SK-MEL-5 (cell line): Measurements from ENCODE around the gene FBXO33. TPM values are rescaled to one million over a fixed set of nuclear protein-coding genes. Genes with fewer than 3 reads are reported as not detected.

Experiments
- DNase-seq: peaks from one replicate; pipeline ENCODE4 v3.0.0-alpha.2; 2016; ENCODE audit warnings: low read depth, low spot score
- in situ Hi-C: cut with HindIII; loops from 2 replicates; pipeline ENCODE4 v1.10.0; 2016; ENCODE audit warnings: low sequenced_read_pairs, high pct_unique_total_duplicates, low pct_unique_long_range_greater_than_20kb
- total RNA-seq: library from RNA; depleted of rRNA; stranded (reverse); fragments of >200 nt; shearing (Covaris generic); gene quantifications from 2 replicates; pipeline ENCODE4 v1.2.3, GENCODE V29; 2014

Gene FBXO33
- total RNA-seq, 1 experiment from 2014 or later = 27.8 TPM

DNA sequence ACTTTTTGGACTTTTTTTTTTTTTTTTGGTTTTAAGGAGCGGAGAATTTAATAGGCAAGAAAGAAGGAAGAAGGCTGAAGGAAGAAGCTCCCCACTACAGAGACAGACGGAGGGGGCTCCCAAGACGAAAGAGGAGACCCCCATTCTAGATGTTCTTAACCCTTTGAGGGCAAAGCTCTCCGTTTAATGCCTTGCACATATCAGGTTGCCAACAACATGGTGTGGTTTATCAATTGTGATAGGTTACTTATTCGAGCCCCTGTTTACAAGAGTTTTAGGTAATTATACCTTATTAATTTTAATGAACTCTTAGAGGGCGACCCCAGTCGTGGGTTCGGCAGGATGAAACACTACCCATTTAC is 1.2 kb upstream of the FBXO33 start:
- no peak for DNase-seq
- in situ Hi-C loops = no loop called here

DNA sequence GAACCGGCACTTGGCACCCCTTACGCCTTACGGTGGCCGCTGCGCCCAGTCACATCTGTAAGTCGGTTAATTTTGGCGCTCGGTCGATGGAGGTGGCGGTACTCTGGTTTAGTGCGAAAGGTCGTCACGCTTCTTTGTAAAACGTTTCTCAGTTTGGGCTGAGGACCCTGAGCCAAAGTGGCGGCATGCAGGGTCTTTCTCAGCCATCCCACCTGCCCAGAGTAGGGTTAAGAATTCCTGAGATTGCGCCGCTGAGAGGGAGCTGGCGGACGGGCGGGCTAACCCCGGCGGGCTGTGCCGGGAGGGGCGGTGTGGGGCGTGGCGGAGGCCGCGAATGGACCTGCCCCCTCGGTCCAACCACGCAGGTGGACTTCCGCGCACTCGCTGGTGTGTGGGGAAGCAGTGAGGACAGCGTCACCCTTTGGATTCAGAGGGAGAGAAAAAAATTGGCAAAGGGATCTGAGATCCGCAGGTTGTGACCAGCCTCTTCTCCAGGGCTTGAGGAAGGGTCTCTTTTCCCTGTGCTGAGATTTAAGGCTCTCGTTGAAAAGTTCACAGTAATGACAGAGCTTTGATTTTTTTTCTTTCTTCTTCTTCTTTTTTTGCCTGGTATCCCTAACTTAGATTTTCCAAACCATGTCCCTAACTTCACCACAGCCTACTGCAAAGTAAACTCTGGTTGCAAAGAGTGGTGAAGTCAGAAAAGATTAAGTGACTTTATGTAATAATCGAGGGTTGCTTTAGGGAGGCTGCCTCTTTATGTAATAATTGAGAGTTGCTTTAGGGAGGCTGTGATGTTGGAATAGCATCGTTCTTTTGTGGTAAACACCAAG is 602 bp upstream of the FBXO33 start:
- in situ Hi-C loops = no loop called here
- DNase-seq = peak; percentile 90

DNA sequence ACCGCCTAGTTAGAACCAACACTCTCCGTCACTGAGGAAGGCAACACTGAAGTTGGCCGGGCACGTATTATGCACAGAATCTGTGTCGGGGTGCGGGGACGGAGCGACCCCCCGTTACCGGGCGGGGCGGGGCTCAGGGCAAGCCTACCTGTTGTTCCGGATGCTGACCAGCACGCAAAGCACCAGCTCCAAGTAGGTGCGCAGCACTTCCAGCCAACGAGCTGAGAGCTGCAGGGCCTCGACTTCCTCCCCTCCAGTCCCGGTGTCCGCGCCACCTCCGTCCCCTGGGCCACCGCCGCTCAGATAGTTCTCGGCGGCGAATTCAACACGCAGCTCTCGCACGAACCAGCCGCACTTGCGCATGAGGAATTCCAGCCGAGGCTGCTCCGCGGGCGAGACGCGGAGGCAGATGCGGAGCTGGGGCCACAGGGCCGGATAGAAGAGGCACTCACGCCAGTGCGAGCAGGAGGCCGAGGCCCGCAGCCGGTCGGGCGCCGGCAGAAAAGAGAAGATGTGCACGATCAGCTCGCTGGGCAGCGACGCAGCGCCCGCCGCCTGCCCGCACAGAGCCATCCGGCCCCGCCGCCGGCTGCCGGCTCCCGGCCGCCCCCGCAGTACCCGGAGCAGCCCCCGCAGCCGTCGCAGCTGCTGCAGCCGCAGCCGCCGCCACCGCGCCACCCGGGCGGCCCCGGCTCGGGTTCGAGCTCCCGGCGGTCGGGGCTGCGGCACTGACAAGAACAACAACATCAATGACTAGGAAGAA is 636 bp downstream of the FBXO33 start:
- DNase-seq = peak; percentile 13
- in situ Hi-C loops = no loop called here

DNA sequence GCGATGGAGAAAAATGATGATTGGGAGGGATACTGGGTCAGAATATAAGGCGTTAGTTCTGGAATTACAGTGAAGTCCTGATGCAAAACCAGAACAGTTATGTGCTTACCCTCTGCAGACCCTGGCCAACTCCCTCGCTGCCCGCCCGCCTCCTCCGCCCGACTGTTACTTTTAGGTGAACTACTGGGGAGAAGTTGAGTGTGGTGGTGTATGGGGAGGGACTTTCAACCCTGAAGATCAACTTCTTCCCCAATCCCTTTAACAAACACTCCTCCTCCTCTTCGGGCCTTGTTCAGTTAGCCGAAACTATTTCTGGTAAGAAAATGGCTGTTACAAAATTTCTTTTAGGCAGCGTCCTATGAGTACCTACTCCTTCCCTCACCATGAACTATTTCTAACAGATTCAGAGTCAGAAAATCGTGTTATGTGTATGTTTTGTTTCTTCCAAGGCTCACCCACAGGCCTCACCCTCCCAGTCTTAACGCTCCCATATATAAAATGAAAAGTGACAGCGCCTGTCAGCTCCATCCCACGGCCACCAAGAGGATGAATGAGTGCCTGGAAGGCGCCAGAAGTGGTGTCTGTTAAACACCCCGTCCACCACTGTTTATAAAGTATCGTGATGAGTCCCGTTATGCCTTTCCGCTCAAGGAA is 1.3 kb downstream of the FBXO33 start:
- no peak for DNase-seq
- in situ Hi-C loops = no loop called here

DNA sequence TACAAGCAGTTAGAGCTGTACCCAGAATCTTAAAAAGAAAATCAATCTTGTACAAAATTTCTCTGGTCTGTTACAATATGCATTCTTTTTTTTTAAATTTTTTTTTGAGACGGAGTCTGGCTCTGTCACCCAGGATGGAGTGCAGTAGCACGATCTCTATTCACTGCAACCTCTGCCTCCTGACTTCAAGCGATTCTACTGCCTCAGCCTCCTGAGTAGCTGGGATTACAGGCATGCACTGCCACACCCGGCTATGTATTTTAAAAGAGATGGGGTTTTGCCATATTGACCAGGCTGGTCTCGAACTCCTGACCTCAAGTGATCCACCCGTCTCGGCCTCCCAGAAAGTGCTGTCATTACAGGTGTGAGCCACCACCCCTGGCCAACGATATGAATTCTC is 4.1 kb downstream of the FBXO33 start:
- no peak for DNase-seq
- in situ Hi-C loops = no loop called here

DNA sequence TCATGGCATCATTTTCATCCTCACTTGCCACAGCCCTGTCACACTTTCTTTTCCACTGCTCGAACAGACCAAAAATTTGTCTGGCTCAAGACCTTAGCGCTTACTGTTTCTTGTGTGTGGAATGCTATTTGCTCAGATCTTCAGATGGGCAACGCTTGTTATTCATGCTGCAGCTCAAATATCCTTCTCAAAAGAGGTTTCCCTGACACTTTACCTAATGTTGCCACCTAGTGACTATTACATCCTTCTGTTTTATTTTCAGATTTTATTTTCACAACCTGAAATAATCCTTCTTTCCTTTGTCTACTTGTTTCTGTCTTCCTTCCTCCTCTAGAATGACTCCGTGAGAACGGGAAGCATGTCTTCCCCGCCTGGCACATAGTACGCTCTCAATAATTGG is 5.6 kb downstream of the FBXO33 start:
- in situ Hi-C loops = no loop called here
- DNase-seq = peak; percentile 51

DNA sequence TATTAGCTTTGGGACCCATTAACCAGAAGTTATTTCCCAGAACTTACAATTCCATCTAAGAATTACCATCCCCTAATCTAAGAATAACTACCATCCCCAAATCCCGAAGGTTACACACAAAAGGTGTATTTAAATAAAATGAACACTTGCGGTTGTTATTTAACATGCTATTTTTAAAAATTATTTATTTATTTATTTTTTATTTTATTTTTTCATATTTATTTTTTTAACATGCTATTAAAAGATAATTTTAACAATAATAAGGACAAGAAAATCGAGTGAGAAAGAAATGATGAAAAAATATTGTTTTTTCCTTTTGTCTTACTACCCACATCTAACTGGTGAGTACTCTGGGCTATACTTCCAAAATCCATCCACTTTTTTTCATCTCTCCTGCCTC is 6.3 kb downstream of the FBXO33 start:
- in situ Hi-C loops = no loop called here
- no peak for DNase-seq

DNA sequence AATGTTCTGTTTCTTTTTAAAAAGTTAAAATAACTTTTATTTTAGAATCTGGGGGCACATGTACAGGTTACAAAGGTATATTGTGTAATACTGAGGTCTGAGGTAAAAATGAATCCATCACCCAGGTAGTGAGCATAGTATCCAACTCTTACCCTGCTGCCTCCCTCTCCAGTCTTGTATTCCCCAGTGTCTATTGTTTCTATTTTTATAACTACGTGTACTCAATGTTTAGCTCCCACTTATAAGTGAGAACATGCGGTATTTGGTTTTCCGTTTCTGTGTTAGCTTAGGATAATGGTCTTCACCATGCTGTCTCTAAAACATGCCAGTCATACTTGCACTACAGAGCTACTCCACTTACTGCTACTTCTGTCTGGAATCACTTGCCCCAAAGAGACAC is 8.4 kb downstream of the FBXO33 start:
- DNase-seq = no peak
- in situ Hi-C loops = no loop called here

DNA sequence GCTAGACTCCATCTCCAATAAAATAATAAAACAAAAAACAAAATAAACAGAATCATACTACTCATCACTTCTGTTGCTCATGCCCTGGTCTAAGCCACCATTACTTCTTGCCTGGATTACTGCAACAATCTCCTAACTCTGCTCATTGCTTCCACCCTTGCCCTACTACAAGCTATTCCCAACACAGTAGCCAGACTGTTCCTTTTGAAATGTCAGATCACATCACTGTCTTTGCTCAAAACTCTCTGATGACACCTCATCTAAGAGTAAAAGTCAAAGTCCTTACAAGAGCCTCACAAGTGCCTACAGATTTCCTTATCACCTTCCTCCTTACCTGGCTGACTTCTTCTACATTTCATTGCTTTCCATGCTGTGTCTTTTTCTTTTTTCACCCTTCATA is 10.0 kb downstream of the FBXO33 start:
- in situ Hi-C loops = no loop called here
- no peak for DNase-seq

DNA sequence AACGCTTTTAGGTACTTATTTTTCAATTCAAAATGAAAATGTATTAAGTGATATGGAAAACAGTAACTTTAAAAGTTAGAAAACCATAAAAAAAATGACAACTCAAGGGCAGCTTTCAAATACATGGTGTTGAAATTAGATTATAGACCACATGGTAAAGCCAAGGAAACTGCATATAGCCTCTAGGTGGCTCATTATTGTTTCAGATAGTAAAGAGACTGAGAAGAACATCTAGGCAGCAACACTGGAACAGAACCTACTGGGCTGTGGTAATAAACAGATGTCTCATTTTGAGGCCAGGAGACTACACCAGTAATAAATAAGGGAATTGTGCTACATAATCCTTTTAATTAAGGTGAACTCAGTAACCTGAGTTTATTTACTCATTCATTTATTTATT is 13.0 kb downstream of the FBXO33 start:
- DNase-seq = peak; percentile 25
- in situ Hi-C loops = no loop called here

DNA sequence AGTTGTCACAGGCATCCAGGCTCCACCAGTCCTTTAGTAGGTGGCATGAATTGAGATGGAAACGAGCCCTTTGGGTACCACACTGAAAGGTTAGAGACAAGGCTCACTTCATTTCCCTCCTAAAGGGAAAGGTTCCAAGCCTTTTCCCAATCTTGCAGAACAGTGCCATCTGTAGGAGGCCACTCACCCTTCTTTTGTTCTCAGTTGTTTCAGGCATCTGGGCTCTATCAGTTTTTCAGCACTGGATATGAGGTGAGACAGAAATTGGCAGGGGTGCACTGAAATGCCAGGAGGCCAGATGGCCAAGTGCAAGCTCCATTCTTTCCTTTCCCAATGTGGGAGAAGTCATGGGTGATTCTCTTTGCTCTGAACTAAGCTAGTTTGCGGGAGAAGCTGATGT is 15.2 kb downstream of the FBXO33 start:
- in situ Hi-C loops = no loop called here
- DNase-seq = peak; percentile 45

DNA sequence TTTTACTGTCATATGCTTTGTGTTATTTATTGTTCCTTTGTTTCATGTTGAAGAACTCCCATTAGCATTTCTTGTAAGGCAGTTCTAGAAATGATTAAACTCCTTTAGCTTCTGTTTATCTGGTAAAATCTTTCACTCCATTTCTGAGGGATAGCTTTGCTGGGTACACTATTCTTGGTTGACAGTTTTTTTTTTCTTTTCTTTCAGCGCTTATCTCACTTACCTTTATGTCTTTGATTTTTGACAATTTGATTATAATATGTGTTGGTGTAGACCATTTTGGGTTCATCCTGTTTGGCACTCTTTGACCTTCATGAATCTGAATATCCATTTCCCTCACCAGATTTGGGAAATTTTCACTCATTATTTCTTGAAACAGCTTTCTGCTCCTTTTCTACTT is 16.2 kb downstream of the FBXO33 start:
- in situ Hi-C loops = no loop called here
- no peak for DNase-seq

DNA sequence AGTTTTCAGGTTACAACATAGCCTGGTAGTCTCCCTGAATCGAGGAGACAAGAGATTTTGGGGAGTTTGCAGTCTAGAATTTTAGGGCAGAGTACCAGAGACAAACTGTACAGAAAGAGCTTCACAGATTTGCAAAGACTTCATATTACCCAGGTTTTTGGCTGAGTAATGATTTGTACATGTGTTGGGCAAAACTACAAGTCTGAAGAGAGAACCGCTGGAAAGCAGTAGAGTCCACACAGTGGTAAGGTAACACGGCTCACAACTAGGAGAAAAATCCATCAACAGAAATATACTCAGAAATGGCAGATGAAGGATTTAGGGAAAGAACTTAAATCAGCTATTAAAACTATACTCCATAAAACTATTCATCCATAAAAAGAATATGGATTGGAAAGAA is 25.7 kb downstream of the FBXO33 start:
- in situ Hi-C loops = no loop called here

DNA sequence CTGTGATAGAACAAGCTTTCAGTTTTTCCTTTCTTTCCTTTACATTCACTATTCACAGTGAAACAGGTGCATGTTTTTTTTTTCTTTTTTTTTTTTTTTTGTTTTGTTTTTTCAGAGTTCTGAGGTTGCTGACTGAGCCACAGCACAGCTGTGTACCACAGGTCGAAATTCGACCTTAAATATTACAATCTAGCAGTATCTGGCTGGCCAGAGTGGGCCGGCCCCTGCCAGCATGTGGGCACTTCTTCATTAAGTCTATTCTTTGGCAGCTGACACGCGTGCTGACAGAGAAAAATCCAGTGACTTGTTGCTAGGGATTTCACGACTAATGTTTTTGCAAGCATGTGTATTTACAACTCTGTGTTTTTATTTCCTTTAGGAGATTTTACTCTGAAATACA is 33.9 kb downstream of the FBXO33 start:
- in situ Hi-C loops = no loop called here
- DNase-seq = no peak

More for the DNA sequence above, 25.7 kb downstream of the FBXO33 start:
- no peak for DNase-seq

DNA sequence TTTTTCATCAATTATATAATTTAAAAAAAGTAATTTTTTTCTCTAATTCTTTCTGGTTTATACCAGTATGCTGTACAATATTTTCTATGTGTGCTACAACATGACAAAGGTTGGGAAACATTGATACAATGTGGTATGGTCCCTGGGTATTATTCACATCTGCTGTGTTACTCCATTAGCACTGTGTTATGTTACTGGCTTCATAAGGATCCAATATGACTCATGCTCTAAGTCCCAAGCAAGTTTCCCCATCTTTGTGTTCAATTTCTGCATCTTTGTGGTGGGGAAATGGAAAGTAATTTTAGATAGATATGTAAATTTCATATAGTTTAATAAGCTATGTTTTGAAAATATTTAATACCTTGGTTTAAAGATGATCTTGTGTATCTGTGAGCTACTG is 35.8 kb downstream of the FBXO33 start:
- DNase-seq = no peak

DNA sequence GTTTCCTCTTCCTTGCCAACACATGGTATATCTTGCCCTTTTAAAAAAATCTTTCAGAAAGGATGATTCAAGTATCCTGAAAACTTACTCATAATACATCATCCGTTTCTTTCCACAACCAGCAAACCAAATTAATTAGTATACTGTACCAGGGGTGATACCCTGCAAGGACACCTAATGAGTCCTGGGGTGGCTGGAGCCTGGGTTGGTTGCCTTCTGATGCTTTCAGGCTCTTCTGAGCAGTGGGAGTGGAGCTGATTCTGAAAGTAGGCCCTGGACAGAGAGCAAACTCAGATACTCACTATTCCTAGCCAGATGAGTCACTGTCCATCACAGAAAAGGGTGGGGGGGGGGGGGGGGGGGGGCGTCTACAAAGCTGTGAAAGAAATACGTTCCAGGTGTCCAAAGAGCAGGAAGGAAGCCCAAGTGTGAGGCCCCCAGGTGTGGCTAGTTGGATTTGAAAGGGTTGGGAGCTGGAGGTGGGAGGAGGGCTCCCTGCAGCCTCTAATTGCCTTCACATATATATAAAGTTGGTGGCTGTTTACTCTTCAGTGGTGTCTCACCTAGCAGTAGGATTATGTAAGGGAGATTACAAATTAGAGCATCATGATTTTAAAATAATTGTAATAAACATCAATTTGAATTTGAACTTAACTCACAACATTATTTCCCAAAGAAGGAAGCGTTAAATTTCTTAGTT is 36.5 kb downstream of the FBXO33 start:
- no peak for DNase-seq
- in situ Hi-C loops = no loop called here

More for the DNA sequence above, 35.8 kb downstream of the FBXO33 start:
- in situ Hi-C loops = no loop called here

DNA sequence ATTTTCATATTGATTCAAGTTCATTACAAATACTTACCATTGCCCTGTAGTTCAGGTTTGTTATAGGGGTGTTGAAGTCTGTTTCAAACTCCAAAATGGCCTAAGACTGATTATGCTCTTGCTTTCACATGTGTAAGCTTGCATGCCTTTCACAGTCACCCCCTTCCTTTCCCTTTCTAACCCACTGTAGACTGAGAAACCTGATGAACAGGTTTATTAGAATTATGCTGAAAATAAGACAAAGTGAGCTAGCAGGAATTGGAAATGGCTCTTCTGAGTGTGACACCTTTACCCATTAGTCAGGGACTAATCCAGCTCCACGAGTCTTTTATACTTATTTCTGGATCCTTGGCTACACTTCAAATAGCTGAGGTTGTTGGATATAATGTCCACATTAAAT is 38.9 kb downstream of the FBXO33 start:
- in situ Hi-C loops = no loop called here
- DNase-seq = no peak

DNA sequence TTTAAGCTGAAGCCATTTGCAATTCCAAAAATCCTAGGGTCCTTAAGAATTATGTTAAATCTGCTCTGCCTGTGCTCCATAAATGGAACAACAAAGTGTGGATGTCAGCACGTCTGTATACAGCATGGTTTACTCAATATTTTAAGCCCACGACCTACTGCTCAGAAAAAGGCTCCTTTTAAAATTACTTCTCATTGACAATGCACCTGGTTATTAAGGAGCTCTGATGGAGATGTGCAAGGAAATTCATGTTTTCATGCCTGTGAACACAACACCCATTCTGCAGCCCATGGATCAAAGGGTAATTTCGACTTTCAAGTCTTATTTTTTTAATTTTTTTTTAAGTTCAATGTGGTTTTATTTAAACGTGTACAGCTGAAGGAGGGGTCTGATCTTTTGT is 48.1 kb downstream of the FBXO33 start:
- in situ Hi-C loops = no loop called here
- no peak for DNase-seq
